GM18511 (cell line): Measurements from ENCODE around the gene METTL23.
"Not testable (repeated sequence)": the region's sequence is repeated elsewhere in the genome, so short reads cannot be mapped to it uniquely, and the experiment has no call there.

Source experiments
- ATAC-seq: cut with Tn5 transposase; IDR thresholded peaks from one replicate; pipeline ENCODE4 v1.9.1; 2021; ENCODE audit warnings: mild to moderate bottlenecking, moderate library complexity; ENCODE audit not compliant: unreplicated experiment

METTL23 gene

GRCh38 chr17:76732734-76733617 is 6.3 kb downstream of the METTL23 start:
- no peak for ATAC-seq

GRCh38 chr17:76733618-76733957 is 6.9 kb downstream of the METTL23 start:
- ATAC-seq = no peak

GRCh38 chr17:76734080-76734840 is 7.6 kb downstream of the METTL23 start:
- no peak for ATAC-seq

- ATAC-seq = no peak
Observed at GRCh38 chr17:76735006-76735405, 8.4 kb downstream of the METTL23 start.

DNA sequence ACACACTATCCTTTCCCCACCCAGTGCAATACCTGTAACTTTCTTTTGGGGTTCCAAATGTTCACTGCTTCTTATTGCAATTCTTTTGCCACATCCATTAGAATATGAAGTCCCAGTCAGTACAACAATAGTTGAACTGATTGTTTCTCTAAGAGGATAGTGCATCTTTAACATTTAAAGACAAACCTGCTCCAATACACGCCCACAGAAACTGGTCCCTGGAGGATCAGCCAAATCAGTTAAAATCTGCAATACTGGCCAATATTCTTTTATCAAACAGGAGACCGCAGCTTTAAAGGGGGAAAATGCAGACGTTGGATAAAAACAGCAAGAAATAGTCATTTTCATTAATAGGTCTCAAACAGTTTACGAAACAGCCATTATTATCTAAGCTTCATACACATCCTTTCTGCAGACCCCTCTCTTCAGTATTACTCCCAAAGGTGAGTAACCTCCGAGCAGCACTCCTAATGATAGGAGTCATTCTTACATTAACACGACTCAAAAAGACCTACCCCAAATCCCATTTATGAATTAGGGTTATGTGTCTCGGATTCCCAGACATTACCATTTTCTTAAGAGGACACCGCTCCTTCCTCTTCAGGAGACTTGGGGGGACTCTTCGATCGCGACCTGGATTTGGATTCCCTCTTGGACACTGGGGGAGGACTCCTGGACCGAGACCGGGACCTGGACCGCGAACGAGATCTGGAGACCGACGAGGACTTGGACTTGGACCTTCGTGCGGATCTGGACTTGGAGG is 9.1 kb downstream of the METTL23 start:
- no peak for ATAC-seq

DNA sequence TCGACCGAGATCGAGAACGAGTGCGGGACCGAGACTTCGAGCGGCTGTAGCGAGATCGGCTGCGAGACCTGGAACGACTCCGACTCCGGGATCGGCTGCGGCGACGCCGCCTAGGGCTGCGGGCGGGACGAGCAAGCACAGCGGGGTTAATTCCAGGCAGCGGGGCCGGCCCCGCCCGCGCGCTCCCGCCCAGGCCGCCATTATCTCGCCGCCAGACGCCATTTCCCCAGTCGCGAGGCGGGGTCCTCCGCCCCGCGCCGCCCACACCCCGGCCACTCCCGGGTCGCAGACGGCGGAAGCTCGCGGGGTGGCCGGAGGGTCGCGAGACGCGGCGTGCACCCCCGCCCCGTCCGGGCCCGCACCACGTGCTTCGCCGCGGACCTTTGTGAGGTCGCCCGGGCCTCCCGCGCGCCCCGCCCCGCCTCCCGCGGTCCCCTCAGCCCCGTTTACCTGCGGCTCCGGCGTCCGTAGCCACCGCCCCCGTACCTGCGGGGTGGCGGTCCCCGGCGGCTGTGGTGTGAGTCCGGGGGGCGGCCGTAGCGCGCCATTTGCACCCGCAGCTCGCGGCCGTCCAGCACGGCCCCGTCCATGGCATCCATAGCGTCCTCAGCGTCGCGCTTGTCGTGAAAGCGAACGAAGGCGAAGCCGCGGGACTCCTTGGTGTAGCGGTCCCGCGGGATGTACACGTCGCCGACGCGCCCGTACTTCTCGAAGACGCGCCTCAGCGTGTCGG is 9.9 kb downstream of the METTL23 start:
- peak; percentile 9 for ATAC-seq

DNA sequence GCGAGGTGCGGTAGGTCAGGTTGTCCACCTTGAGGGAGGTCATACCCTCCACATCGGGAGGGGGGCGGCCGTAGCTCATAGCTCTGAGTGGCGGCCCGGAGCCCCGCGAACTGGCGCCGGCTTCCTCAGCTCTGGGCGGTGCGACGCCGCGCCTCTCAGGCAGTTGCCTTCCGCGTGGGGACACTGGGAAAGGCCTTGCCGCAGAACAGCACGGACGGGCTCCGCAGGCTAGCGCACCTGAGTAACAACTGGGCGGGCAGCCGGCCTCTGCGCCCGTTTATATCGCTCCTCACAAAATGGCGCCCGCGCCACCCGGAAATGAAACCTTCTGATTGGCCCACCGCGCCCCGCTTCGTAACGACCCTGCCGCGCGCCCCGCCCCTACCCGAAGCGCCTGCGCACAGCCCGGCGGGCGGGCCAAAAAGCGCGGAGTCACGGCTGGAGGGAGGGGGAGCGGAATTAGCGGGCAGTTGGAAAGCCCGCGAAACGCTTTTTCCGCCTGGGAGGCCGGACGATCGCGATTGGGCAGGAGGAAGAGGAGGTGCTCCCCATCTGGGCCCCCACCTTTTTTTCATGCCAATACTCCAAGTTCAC is 10.5 kb downstream of the METTL23 start, which contains the start of gene SRSF2:
TSS of gene SRSF2 (minus strand) at position 250 of the 594 bp plus-strand sequence. CDS start at position 79, 171 bp downstream.
- peak; percentile 68 for ATAC-seq

DNA sequence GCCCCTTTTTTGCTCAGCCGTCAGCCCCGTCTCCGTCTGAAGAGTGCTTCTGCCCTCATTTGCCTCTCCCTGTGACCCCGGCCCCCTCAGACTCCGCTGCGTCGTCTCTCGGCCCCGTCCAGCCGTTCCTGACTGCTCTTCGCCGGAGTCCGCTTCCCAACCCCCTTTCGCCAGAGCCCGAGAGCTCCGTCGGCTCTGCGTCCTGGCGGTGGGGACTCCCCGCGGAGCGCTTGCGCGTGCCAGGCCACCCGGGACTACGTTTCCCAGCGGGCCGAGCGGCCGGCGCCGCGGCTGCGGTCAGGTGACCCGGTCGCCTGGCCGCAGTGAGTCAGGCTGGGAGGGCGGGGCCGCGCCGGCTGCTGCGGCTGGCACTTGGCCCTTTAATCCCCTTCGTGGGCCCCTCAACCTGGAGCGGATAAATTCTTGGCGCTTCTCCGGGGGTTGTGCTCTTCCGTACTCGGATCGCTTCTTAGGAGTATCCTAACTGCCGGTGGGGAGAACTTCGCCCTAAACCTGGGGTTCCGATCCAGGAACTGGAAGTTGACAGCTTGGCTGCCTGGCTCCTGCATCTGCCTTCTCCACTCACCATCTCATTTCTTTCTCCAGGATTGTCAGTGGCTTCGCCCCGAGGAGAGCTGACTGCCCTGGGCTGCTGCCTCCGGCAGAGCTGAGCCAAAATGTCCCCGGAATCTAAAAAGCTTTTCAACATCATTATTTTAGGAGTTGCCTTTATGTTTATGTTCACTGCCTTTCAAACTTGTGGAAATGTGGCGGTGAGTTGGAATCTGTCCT is 11.2 kb downstream of the METTL23 start, which contains the start of gene MFSD11:
TSS of gene MFSD11 (plus strand) at position 444 of the 792 bp plus-strand sequence. CDS start at position 678, 234 bp downstream.
- peak; percentile 70 for ATAC-seq

- ATAC-seq = no peak
Observed at GRCh38 chr17:76738468-76738850, 11.8 kb downstream of the METTL23 start.

- not testable (repeated sequence) for ATAC-seq
Observed at GRCh38 chr17:76739568-76740115, 13.0 kb downstream of the METTL23 start.

DNA sequence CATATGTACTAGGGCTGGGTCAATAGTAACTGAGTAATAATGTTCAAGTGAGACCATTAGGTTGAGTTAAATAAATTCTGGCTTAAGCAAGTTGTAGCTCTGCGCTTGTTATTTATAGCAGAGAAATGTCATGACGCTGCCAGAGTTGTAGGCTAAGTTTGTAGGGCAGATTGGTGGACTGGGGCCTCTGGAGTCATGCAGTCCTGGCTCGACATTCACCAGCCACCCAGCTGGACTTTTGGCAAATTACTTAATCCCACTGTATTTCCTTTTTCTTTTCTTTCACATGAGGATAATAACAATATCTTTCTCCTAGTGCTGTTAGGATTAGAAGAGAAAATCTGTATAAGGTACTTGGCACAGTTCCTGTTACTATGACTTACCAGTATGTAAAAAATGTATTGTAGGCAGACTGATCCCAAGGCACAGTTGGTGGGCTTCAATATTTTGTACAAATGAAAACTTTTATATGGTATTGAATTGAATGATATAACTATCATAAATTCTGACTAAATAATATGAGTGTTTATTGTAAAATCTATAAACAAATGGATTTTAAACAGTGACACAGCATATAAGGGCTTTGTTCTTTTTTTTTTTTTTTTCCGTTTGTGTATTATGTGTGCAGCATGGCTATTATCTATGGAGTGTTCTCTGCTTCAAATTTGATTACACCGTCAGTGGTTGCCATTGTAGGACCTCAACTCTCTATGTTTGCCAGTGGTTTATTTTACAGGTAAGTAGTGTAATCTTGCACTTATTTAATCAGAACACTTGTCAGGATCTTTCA is 13.9 kb downstream of the METTL23 start:
- ATAC-seq = no peak

DNA sequence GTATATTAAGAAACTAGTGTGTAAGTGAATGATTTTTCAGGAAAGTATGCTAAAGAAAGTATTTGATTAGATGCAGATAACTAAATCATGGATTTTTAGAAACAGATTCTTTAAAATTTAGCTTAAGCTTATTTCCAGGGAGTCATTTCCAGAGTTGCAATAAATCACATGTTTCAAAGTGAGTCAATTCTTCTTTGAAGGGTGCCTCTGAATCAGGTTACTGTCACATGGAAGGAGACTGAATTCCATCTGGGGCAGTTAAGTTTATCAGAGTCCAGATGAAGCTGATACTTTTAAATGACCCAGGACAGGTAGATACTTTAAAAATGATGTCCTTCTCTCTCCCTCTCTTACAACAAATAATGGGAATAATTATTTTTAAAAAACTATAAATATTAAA is 16.3 kb downstream of the METTL23 start:
- no peak for ATAC-seq

DNA sequence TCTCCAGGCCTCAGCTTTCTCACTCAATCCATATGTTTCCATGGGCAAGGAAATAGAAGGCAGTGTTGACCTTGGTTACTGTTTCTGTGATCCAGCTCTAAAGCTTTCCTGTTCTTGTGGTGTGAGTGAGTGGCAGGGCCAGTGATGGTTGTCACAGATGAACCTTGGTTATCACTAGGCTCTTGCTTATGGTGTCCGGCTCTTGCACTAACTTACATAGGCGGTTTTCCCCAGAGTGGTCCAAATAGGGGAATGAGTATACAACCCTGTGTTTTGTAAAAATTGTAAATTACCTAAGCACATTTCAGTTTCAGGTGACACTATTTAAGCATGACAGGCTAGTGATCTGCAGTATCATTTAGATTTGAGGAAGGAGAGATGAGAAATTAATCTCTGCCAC is 18.1 kb downstream of the METTL23 start:
- no peak for ATAC-seq

DNA sequence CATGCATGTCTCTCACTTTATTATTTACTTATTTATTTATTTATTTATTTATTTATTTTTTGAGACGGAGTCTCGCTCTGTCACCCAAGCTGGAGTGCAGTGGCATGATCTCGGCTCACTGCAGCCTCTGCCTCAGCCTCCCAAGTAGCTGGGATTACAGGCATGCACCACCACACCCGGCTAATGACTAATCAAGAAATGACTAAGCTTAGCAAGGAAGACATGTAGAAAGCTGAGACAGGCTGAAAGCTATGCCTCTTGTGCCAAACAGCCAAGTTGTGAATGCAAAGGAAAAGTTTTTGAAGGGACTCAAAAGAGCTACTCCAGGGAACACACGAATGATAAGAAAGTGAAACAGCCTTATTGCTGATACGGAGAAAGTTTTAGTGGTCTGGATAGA is 19.1 kb downstream of the METTL23 start:
- not testable (repeated sequence) for ATAC-seq

GRCh38 chr17:76747716-76748363 is 21.2 kb downstream of the METTL23 start:
- ATAC-seq = no peak

DNA sequence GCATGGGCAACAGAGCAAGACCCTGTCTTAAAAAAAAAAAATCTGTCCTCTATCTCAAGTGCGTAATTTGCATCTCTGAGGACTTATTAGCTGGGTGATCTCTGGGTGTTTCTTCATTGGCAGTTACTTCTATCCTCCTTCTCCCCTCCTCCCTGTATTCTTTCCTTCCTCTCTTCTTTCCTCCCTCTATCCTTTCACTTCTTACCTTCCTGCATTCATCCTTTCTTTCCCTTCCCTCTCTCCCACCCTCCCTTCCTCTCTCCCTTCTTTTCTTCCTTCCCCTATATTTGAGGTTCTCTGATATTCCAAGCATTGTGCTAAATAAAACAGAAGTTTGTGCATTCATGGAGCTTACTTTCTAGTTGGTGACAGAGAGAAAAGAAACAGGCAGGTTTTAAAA is 22.0 kb downstream of the METTL23 start:
- ATAC-seq = no peak

- ATAC-seq = no peak
Observed at GRCh38 chr17:76751416-76751993, 24.9 kb downstream of the METTL23 start.
